ENCODE measurements around the gene NTSR2.

The NTSR2 gene

DNA sequence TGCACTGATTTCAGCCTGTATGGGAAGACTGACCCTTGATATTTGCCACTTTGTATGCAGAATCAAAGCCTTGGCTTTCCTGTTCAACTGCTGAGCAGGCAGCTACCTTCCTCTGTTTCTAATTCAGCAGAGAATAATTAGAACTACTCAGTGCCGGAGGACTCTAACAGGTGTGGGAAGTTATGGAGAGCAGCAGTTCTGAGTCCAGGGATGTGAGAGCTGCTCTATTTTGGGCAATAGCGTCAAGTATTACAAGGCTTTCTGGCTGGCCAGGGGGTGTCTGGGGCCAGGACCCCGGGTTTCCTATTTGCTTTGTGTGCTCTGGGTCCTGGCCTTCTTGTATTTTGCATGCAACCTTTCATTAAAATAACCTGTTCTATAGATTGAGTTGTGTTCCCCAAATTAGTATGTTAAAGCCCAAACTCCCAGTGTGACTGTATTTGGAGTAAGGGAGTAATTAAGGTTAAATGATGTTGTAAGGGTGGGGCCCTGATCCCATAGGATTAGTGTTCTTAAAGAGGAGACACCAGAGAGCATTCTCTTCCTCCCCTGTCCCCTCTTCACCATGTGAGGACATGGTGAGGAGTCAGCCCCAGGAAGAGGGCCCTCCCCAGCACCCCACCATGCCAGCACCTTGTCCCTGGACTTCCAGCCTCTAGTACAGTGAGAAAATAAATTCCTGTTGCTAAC lies 5.6 kb upstream of the NTSR2 start:
- Histone ChIP-seq H3K9me3 (replicated peaks in 1 of 2; ENCODE audit: control insufficient read depth in 2 of 2, insufficient read depth in 1 of 2, low read depth in 1 of 2, low read length in 2 of 2) (peaks cover 0 to 2% of the 10 kb centered on the region in 2 donors), H4K91ac (ENCODE audit: low read depth, low read length, poor library complexity) (no peak overlapping the region), H3K4me3 (ENCODE audit: low read length in 2 of 2) (no peak overlapping the region), H3K4ac (ENCODE audit: low read length) (no peak overlapping the region), H2BK15ac (ENCODE audit: low read length) (no peak overlapping the region), H2BK120ac (ENCODE audit: low read depth, low read length) (no peak overlapping the region), H3K18ac (ENCODE audit: low read length) (no peak overlapping the region), H3K23ac (ENCODE audit: low read depth, low read length, poor library complexity) (no peak overlapping the region), H2AFZ (ENCODE audit: low read length) (no peak overlapping the region), H3K27ac (replicated peaks; ENCODE audit: low read length) (no peak overlapping the region), H3K36me3 (replicated peaks in 1 of 2; ENCODE audit: control insufficient read depth in 2 of 2, insufficient read depth in 2 of 2, low read length in 2 of 2) (no peaks in the 10 kb centered on the region), H3K4me2 (ENCODE audit: insufficient read depth, low read length, poor library complexity, severe bottlenecking) (no peak overlapping the region), H4K8ac (ENCODE audit: low read depth, low read length) (no peak overlapping the region), H3K79me1 (ENCODE audit: low read depth, low read length) (no peaks in the 10 kb centered on the region), H2AK5ac (ENCODE audit: low read depth, low read length) (no peak overlapping the region), H2BK12ac (ENCODE audit: low read length) (no peak overlapping the region), H3K27me3 (ENCODE audit: control insufficient read depth in 3 of 3, insufficient read depth in 3 of 3, low read depth in 1 of 3, low read length in 3 of 3) (peaks cover 0 to 63% (median 0%) of the 10 kb centered on the region in 3 experiments), H3K14ac (ENCODE audit: low read length) (no peak overlapping the region), H3K9ac (ENCODE audit: low read depth, low read length, poor library complexity) (no peak overlapping the region), H2BK5ac (ENCODE audit: low read length) (no peak overlapping the region), H3K4me1 (ENCODE audit: control insufficient read depth in 2 of 2, insufficient read depth in 1 of 2, low read depth in 1 of 2, low read length in 2 of 2) (peaks cover 2 to 4% of the 10 kb centered on the region in 2 donors)
- WGBS, 2 donors (ENCODE audit: extremely low coverage in 2 of 2, insufficient read length in 2 of 2, insufficient replicate concordance in 1 of 2) = no CpG with 5 or more reads among the region's 3 CpGs
- no peak for DNase-seq (ENCODE audit: low spot score)

DNA sequence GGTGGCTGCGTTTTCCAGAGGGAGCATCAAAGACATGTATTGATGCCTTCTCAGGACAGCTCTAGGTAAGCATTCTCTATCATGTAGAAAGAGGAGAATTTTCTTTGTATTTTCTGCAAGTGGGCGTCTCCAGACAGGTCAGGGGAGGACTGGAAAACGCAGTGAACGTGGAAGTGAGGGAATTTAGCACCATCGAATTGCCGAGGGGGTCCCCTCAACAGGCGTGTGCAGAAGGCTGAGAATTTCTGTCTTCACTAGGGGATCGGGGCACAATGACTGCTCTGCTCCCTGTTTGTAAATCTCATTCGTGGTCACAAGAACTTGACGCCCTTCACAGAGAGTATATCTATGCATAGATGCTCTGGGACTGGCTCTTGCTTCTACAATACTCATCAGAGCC lies 5.0 kb upstream of the NTSR2 start:
- no peak overlapping the region for H3K4me3 ChIP-seq (ENCODE audit: low read length in 2 of 2)
- no peak overlapping the region for H3K4ac ChIP-seq (ENCODE audit: low read length)
- H2BK120ac ChIP-seq (ENCODE audit: low read depth, low read length) = no peak overlapping the region
- no peak overlapping the region for H3K23ac ChIP-seq (ENCODE audit: low read depth, low read length, poor library complexity)
- H2BK5ac ChIP-seq (ENCODE audit: low read length) = no peak overlapping the region
- no peak overlapping the region for H2AK5ac ChIP-seq (ENCODE audit: low read depth, low read length)
- no CpG with 5 or more reads among the region's 10 CpGs for WGBS, 2 donors (ENCODE audit: extremely low coverage in 2 of 2, insufficient read length in 2 of 2, insufficient replicate concordance in 1 of 2)
- H3K27ac ChIP-seq (replicated peaks; ENCODE audit: low read length) = no peak overlapping the region
- H2AFZ ChIP-seq (ENCODE audit: low read length) = no peak overlapping the region
- no peak overlapping the region for H3K18ac ChIP-seq (ENCODE audit: low read length)
- peaks cover 0 to 4% of the 10 kb centered on the region in 2 donors for H3K4me1 ChIP-seq (ENCODE audit: control insufficient read depth in 2 of 2, insufficient read depth in 1 of 2, low read depth in 1 of 2, low read length in 2 of 2)
- H3K14ac ChIP-seq (ENCODE audit: low read length) = no peak overlapping the region
- peaks cover 0 to 2% of the 10 kb centered on the region in 2 donors for H3K9me3 ChIP-seq (replicated peaks in 1 of 2; ENCODE audit: control insufficient read depth in 2 of 2, insufficient read depth in 1 of 2, low read depth in 1 of 2, low read length in 2 of 2)
- no peak overlapping the region for H2BK15ac ChIP-seq (ENCODE audit: low read length)
- H3K4me2 ChIP-seq (ENCODE audit: insufficient read depth, low read length, poor library complexity, severe bottlenecking) = no peak overlapping the region
- peaks cover 0 to 69% (median 4%) of the 10 kb centered on the region in 3 experiments for H3K27me3 ChIP-seq (ENCODE audit: control insufficient read depth in 3 of 3, insufficient read depth in 3 of 3, low read depth in 1 of 3, low read length in 3 of 3)
- H3K36me3 ChIP-seq (replicated peaks in 1 of 2; ENCODE audit: control insufficient read depth in 2 of 2, insufficient read depth in 2 of 2, low read length in 2 of 2) = no peaks in the 10 kb centered on the region
- H4K91ac ChIP-seq (ENCODE audit: low read depth, low read length, poor library complexity) = no peak overlapping the region
- H2BK12ac ChIP-seq (ENCODE audit: low read length) = no peak overlapping the region
- H3K79me1 ChIP-seq (ENCODE audit: low read depth, low read length) = no peaks in the 10 kb centered on the region
- no peak overlapping the region for H3K9ac ChIP-seq (ENCODE audit: low read depth, low read length, poor library complexity)
- DNase-seq (ENCODE audit: low spot score) = no peak
- no peak overlapping the region for H4K8ac ChIP-seq (ENCODE audit: low read depth, low read length)

DNA sequence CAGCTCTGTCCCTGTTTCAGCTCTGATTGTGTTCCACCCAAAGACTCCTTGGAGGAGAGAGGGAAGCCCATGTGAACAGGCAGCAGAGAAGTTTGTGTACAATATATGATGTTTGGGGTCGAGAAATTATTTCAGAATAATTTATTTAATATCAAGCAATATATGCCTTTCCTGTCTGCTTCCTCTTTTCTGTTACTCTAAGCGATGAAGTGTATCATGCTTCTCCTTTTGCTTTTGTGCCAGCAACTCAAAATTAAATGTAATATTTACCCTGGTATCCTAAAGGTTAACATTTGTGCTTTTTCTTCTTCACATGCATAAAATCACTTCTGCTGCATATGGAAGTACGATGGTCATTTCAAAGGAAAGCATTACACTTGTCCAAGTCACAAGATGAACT lies 2.4 kb upstream of the NTSR2 start:
- Histone ChIP-seq H3K18ac (ENCODE audit: low read length) (no peak overlapping the region), H2AK5ac (ENCODE audit: low read depth, low read length) (no peak overlapping the region), H4K91ac (ENCODE audit: low read depth, low read length, poor library complexity) (no peak overlapping the region), H3K4me2 (ENCODE audit: insufficient read depth, low read length, poor library complexity, severe bottlenecking) (no peak overlapping the region), H2BK120ac (ENCODE audit: low read depth, low read length) (no peak overlapping the region), H2BK12ac (ENCODE audit: low read length) (no peak overlapping the region), H3K36me3 (replicated peaks in 1 of 2; ENCODE audit: control insufficient read depth in 2 of 2, insufficient read depth in 2 of 2, low read length in 2 of 2) (no peaks in the 10 kb centered on the region), H3K27me3 (ENCODE audit: control insufficient read depth in 3 of 3, insufficient read depth in 3 of 3, low read depth in 1 of 3, low read length in 3 of 3) (peaks cover 0 to 70% (median 17%) of the 10 kb centered on the region in 3 experiments), H3K9ac (ENCODE audit: low read depth, low read length, poor library complexity) (no peak overlapping the region), H3K4me3 (ENCODE audit: low read length in 2 of 2) (no peak overlapping the region), H3K79me1 (ENCODE audit: low read depth, low read length) (no peaks in the 10 kb centered on the region), H2BK5ac (ENCODE audit: low read length) (no peak overlapping the region), H3K23ac (ENCODE audit: low read depth, low read length, poor library complexity) (no peak overlapping the region), H3K4me1 (ENCODE audit: control insufficient read depth in 2 of 2, insufficient read depth in 1 of 2, low read depth in 1 of 2, low read length in 2 of 2) (peaks cover 0 to 5% of the 10 kb centered on the region in 2 donors), H3K4ac (ENCODE audit: low read length) (no peak overlapping the region), H3K14ac (ENCODE audit: low read length) (no peak overlapping the region), H4K8ac (ENCODE audit: low read depth, low read length) (no peak overlapping the region), H3K9me3 (replicated peaks in 1 of 2; ENCODE audit: control insufficient read depth in 2 of 2, insufficient read depth in 1 of 2, low read depth in 1 of 2, low read length in 2 of 2) (peaks cover 0 to 7% of the 10 kb centered on the region in 2 donors), H3K27ac (replicated peaks; ENCODE audit: low read length) (no peak overlapping the region), H2AFZ (ENCODE audit: low read length) (no peak overlapping the region), H2BK15ac (ENCODE audit: low read length) (no peak overlapping the region)
- no peak for DNase-seq (ENCODE audit: low spot score)
- WGBS, 2 donors (ENCODE audit: extremely low coverage in 2 of 2, insufficient read length in 2 of 2, insufficient replicate concordance in 1 of 2) = no CpG with 5 or more reads among the region's 3 CpGs

DNA sequence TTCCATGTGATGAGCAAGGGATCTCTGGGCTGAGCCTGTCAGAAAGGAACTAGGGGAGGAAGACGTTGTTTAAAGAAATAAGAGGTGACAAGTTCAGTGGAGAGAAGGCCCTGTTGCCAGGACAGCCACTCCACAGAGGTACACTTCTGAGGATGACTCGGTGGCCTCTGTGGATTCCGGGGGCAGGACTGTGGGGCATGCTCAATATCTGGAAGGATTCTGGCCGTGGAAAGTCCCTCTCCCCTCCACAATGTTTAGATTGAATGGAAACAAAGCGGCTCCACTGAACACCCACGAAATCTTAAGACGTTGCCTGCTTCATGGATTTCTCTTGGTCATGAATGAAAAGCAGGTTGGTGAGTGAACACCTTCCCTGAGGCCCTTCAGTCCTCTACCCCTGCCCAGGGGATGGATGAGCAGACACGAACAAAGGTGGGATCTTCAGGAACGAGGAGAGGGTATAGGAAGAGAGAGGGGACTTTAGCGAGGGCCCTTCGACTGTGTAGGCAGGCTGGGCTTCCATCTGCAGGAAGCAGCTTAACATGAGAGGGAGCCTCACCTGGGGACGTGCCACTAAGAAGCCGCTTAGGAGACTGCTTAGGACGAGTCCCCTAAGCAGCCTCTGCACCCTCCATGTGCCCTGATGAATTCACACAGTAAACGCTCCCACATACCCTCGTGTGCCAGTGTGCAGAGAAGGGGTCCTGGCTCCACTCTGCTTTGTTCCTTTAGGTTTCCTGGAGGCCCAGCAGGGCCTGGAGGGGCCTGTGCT lies 1.9 kb downstream of the NTSR2 start:
- Histone ChIP-seq H4K91ac (ENCODE audit: low read depth, low read length, poor library complexity) (no peak overlapping the region), H3K27ac (replicated peaks; ENCODE audit: low read length) (no peak overlapping the region), H3K79me1 (ENCODE audit: low read depth, low read length) (no peaks in the 10 kb centered on the region), H3K4me1 (ENCODE audit: control insufficient read depth in 2 of 2, insufficient read depth in 1 of 2, low read depth in 1 of 2, low read length in 2 of 2) (peaks cover 0 to 5% of the 10 kb centered on the region in 2 donors), H3K9me3 (replicated peaks in 1 of 2; ENCODE audit: control insufficient read depth in 2 of 2, insufficient read depth in 1 of 2, low read depth in 1 of 2, low read length in 2 of 2) (peaks cover under 1 to 5% of the 10 kb centered on the region in 2 donors), H3K36me3 (replicated peaks in 1 of 2; ENCODE audit: control insufficient read depth in 2 of 2, insufficient read depth in 2 of 2, low read length in 2 of 2) (no peaks in the 10 kb centered on the region), H3K4me2 (ENCODE audit: insufficient read depth, low read length, poor library complexity, severe bottlenecking) (no peak overlapping the region), H2BK120ac (ENCODE audit: low read depth, low read length) (no peak overlapping the region), H3K27me3 (ENCODE audit: control insufficient read depth in 3 of 3, insufficient read depth in 3 of 3, low read depth in 1 of 3, low read length in 3 of 3) (peaks cover 0 to 46% (median 17%) of the 10 kb centered on the region in 3 experiments), H4K8ac (ENCODE audit: low read depth, low read length) (no peak overlapping the region), H3K23ac (ENCODE audit: low read depth, low read length, poor library complexity) (no peak overlapping the region), H3K4me3 (ENCODE audit: low read length in 2 of 2) (no peak overlapping the region), H2AK5ac (ENCODE audit: low read depth, low read length) (no peak overlapping the region), H2BK15ac (ENCODE audit: low read length) (no peak overlapping the region), H3K9ac (ENCODE audit: low read depth, low read length, poor library complexity) (no peak overlapping the region), H2BK12ac (ENCODE audit: low read length) (no peak overlapping the region), H2AFZ (ENCODE audit: low read length) (no peak overlapping the region), H2BK5ac (ENCODE audit: low read length) (no peak overlapping the region), H3K4ac (ENCODE audit: low read length) (no peak overlapping the region), H3K14ac (ENCODE audit: low read length) (no peak overlapping the region), H3K18ac (ENCODE audit: low read length) (no peak overlapping the region)
- DNase-seq (ENCODE audit: low spot score) = no peak
- WGBS, 2 donors (ENCODE audit: extremely low coverage in 2 of 2, insufficient read length in 2 of 2, insufficient replicate concordance in 1 of 2) = no CpG with 5 or more reads among the region's 16 CpGs

Data from neuronal stem cell (in vitro differentiated cells).